Esophagus muscularis mucosa (tissue), 4 donors: ENCODE measurements around the gene ERC2.

Experiments
- CTCF ChIP-seq, 3 experiments: fragments of 200-600 bp in 2 of 3; fragments of 450-650 bp in 1 of 3; sonication (generic) in 2 of 3; IDR thresholded peaks; one replicate each; pipeline ENCODE4 v1.5.1; 2017 to 2019; ENCODE audit warnings: antibody characterized with exemption in 3 of 3, mild to moderate bottlenecking in 2 of 3, moderate library complexity in 1 of 3
- EP300 ChIP-seq: sonication (generic); formaldehyde crosslinking; IDR thresholded peaks from one replicate; pipeline ENCODE4 v1.6.1; 2017; ENCODE audit warnings: antibody characterized with exemption
- POLR2A ChIP-seq: fragments of 450-650 bp; IDR thresholded peaks from one replicate; pipeline ENCODE4 v1.6.1; 2017; ENCODE audit warnings: antibody characterized with exemption, moderate library complexity, mild to moderate bottlenecking, low read depth
- POLR2AphosphoS5 ChIP-seq, 2 donors: sonication (generic); formaldehyde crosslinking; IDR thresholded peaks; one replicate each; pipeline ENCODE4 v1.6.1; 2017; ENCODE audit warnings: antibody characterized with exemption in 2 of 2

GRCh38 chr3:56238299-56238698 is 230.0 kb downstream of the ERC2 start:
- TF ChIP-seq EP300 (no peak), CTCF (IDR thresholded peaks at IDR 0.05) (no peak), POLR2A (no peak), POLR2AphosphoS5 (IDR thresholded peaks at IDR 0.05) (no peak)
